ENCODE results near the gene DSCAML1.

DNA sequence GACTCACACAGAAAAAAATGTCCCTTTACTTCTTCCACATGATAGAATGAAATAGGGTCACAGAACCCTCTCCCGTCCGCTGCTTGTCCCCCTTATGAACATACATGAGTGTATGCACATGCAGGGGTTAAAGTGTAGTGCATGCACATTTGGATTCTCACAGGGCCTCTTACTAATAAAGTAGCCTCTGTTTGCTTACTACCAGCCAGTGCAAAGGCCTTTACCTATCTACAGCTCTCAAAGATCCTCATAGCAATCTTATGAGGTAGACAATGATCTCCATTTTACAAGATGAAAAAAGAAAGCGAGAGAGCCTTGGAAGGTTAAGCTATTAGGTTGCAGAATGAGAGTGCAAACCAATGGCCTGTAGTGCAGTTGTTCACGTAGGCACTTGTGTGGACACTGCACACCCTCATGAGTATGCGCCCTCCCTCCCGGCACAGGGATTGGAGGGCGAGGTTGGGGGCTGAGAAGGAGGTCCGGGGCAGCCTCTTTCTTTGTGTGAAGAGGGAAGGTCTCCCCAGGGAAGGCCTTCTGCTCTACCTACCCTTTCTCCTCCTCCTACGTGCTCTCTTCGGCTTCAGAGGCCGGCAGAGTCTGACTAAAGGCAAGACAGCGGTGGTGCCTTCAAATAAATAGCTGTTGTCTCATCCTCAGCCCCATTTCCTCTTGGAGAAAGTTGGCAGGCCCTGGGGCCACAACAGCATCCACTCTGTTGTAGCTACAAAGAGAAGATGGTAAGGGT, 378.1 kb downstream of the DSCAML1 start:
- TF ChIP-seq, protein P1, sequence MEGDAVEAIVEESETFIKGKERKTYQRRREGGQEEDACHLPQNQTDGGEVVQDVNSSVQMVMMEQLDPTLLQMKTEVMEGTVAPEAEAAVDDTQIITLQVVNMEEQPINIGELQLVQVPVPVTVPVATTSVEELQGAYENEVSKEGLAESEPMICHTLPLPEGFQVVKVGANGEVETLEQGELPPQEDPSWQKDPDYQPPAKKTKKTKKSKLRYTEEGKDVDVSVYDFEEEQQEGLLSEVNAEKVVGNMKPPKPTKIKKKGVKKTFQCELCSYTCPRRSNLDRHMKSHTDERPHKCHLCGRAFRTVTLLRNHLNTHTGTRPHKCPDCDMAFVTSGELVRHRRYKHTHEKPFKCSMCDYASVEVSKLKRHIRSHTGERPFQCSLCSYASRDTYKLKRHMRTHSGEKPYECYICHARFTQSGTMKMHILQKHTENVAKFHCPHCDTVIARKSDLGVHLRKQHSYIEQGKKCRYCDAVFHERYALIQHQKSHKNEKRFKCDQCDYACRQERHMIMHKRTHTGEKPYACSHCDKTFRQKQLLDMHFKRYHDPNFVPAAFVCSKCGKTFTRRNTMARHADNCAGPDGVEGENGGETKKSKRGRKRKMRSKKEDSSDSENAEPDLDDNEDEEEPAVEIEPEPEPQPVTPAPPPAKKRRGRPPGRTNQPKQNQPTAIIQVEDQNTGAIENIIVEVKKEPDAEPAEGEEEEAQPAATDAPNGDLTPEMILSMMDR (IDR thresholded peaks at IDR 0.05; ENCODE audit: low read depth, low read length), result no peak
- TF ChIP-seq EZH2phosphoT487 (IDR thresholded peaks at IDR 0.05; ENCODE audit: low read depth), result no peak
